GM21360 (cell line): ENCODE results near the gene GPR21.

Experiments used
- ATAC-seq: cut with Tn5 transposase; IDR thresholded peaks from one replicate; pipeline ENCODE4 v1.9.1; 2021; ENCODE audit warnings: mild to moderate bottlenecking, moderate library complexity; ENCODE audit not compliant: unreplicated experiment

Gene GPR21

GRCh38 chr9:123062351-123063176, 29.1 kb downstream of the GPR21 start:
- no peak for ATAC-seq

GRCh38 chr9:123063177-123063598, 29.7 kb downstream of the GPR21 start:
- ATAC-seq: no peak

- ATAC-seq: no peak
These were observed 30.4 kb downstream of the GPR21 start for GRCh38 chr9:123063896-123064295.

- no peak for ATAC-seq
These were observed 31.2 kb downstream of the GPR21 start for GRCh38 chr9:123064716-123065115.

GRCh38 chr9:123065196-123065595, 31.7 kb downstream of the GPR21 start:
- no peak for ATAC-seq

GRCh38 chr9:123067136-123067535, 33.7 kb downstream of the GPR21 start:
- ATAC-seq: no peak

GRCh38 chr9:123069010-123069481, 35.6 kb downstream of the GPR21 start:
- ATAC-seq: no peak

GRCh38 chr9:123070198-123070597, 36.7 kb downstream of the GPR21 start:
- ATAC-seq: no peak

GRCh38 chr9:123072407-123072995, 39.0 kb downstream of the GPR21 start:
- no peak for ATAC-seq

GRCh38 chr9:123073441-123073840, 40.0 kb downstream of the GPR21 start:
- ATAC-seq: no peak

GRCh38 chr9:123073991-123074422, 40.5 kb downstream of the GPR21 start:
- no peak for ATAC-seq

GRCh38 chr9:123074628-123075027, 41.2 kb downstream of the GPR21 start:
- no peak for ATAC-seq

GRCh38 chr9:123080444-123080843, 47.0 kb downstream of the GPR21 start:
- no peak for ATAC-seq

- ATAC-seq: no peak
These were observed 48.4 kb downstream of the GPR21 start for GRCh38 chr9:123081824-123082223.

- no peak for ATAC-seq
These were observed 50.2 kb downstream of the GPR21 start for GRCh38 chr9:123083680-123084079.

GRCh38 chr9:123084256-123084655, 50.8 kb downstream of the GPR21 start:
- no peak for ATAC-seq
